T-helper 17 cell (primary cell): ENCODE measurements around the gene CDH20. TPM values are rescaled to one million over a fixed set of nuclear protein-coding genes. Genes with fewer than 3 reads are reported as not detected.

Source experiments
- ATAC-seq: fragments of 150-1000 bp; cut with Tn5 transposase; 2 replicates; pipeline ENCODE4 v1.10.0; 2021; ENCODE audit warnings: mild to moderate bottlenecking, moderate library complexity
- DNase-seq, 3 donors: peaks; one replicate each; pipeline versions ENCODE4 v3.0.0 to v3.0.0-alpha.2; 2020 to 2021
- H3K9me3 ChIP-seq: one replicate; pipeline ENCODE4 v1.7.0; 2013; ENCODE audit warnings: low read length, mild to moderate bottlenecking; ENCODE audit not compliant: control insufficient read depth, poor library complexity, severe bottlenecking
- H3K27ac Mint-ChIP-seq: one replicate; pipeline ENCODE4 v1.8.0; 2022; ENCODE audit warnings: mild to moderate bottlenecking, moderate library complexity, mixed read lengths
- H3K27me3 Mint-ChIP-seq: one replicate; pipeline ENCODE4 v1.8.0; 2022; ENCODE audit warnings: mixed read lengths
- H3K36me3 Mint-ChIP-seq: one replicate; pipeline ENCODE4 v1.8.0; 2022; ENCODE audit warnings: low read depth, mixed read lengths
- H3K4me1 Mint-ChIP-seq: one replicate; pipeline ENCODE4 v1.8.0; 2022; ENCODE audit warnings: mild to moderate bottlenecking, mixed read lengths
- H3K4me3 Mint-ChIP-seq: one replicate; pipeline ENCODE4 v1.8.0; 2022; ENCODE audit warnings: mild to moderate bottlenecking, moderate library complexity, mixed read lengths
- total RNA-seq, 4 donors: library from RNA in 2 of 4; stranded (reverse) in 2 of 4; gene quantifications; one replicate each; pipeline ENCODE4 v1.2.3 and lab custom pipeline; 2022 to 2026

Gene CDH20
- total RNA-seq, 2 donors from 2014 or later: 0.21 to 0.35 TPM

DNA sequence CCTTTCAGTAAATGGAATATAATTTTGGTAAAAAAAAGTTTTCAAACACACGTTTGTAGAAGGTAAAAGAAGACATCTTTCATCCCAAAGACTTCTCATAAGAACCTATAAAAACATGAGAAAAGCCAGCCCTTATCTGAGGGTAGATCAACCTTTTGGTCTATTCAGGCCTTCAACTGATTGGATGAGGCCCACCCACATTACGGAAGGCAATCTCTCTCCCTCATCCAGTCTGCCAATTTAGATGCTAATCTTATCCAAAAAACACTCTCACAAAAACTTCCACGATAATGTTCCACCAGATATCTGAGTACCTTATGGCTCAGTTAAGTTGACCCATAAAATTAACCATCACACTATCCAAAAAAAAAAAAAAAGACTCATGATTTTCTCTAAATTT is 2.2 kb upstream of the CDH20 start:
- no peak for ATAC-seq
- Mint-ChIP-seq H3K4me1 (no peaks in the 10 kb centered on the region), H3K27ac (no peak overlapping the region), H3K4me3 (no peak overlapping the region), H3K27me3 (peaks cover 26% of the 10 kb centered on the region), H3K36me3 (no peaks in the 10 kb centered on the region)
- no peak for DNase-seq
- no peaks in the 10 kb centered on the region for H3K9me3 ChIP-seq

DNA sequence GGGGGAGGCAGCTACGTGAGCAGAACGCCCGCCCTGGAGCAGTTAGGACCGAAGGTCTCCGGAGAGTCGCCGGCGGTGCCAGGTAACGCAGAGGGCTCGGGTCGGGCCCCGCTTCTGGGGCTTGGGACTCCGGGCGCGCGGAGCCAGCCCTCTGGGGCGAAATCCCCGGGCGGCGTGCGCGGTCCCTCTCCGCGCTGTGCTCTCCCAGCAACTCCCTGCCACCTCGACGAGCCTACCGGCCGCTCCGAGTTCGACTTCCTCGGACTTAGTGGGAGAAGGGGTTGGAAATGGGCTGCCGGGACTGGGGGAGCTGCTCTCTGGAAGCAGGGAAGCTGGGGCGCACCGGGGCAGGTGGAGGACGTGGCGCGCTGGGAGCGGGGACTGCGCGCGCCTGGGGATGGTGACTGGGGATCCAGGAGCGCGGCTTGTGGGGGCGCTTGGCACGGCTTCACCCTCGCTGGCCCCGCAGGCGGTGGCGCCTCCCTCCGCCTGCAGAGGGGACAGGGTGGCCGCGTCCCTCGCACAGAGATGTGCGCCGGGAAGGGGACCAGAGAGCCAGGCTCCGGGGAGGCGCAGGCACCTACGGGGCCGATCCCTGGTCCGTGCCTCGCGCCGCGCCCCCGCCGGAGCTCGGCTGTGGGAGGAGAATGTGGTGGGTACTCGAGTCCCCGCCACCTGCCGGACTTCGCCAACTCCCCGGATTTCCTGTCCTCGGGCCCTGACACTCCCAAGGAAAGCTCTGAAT is 688 bp downstream of the CDH20 start:
- H3K36me3 Mint-ChIP-seq: peaks cover 2% of the 10 kb centered on the region
- H3K27me3 Mint-ChIP-seq: peaks cover 33% of the 10 kb centered on the region
- DNase-seq (no peak), ATAC-seq (no peak)
- H3K27ac Mint-ChIP-seq: no peak overlapping the region
- H3K4me1 Mint-ChIP-seq: no peaks in the 10 kb centered on the region
- no peak overlapping the region for H3K4me3 Mint-ChIP-seq
- H3K9me3 ChIP-seq: no peaks in the 10 kb centered on the region

GRCh38 chr18:61334491-61334850 is 1.2 kb downstream of the CDH20 start:
- H3K4me3 Mint-ChIP-seq: no peak overlapping the region
- H3K27ac Mint-ChIP-seq: no peak overlapping the region
- H3K4me1 Mint-ChIP-seq: no peaks in the 10 kb centered on the region
- DNase-seq (no peak), ATAC-seq (no peak)
- peaks cover 33% of the 10 kb centered on the region for H3K27me3 Mint-ChIP-seq
- H3K9me3 ChIP-seq: no peaks in the 10 kb centered on the region
- H3K36me3 Mint-ChIP-seq: peaks cover 2% of the 10 kb centered on the region

- no peak overlapping the region for H3K27ac Mint-ChIP-seq
Measured at GRCh38 chr18:61334951-61335683, 1.9 kb downstream of the CDH20 start.

GRCh38 chr18:61335684-61336555 is 2.7 kb downstream of the CDH20 start:
- Mint-ChIP-seq H3K4me1 (no peaks in the 10 kb centered on the region), H3K4me3 (no peak overlapping the region), H3K36me3 (peaks cover 2% of the 10 kb centered on the region), H3K27me3 (peaks cover 33% of the 10 kb centered on the region), H3K27ac (no peak overlapping the region)
- ATAC-seq (no peak), DNase-seq (no peak)
- H3K9me3 ChIP-seq: no peaks in the 10 kb centered on the region

More at GRCh38 chr18:61334951-61335683, 1.9 kb downstream of the CDH20 start:
- Mint-ChIP-seq H3K27me3 (peaks cover 33% of the 10 kb centered on the region), H3K4me1 (no peaks in the 10 kb centered on the region), H3K36me3 (peaks cover 2% of the 10 kb centered on the region), H3K4me3 (no peak overlapping the region)
- no peak for DNase-seq
- H3K9me3 ChIP-seq: no peaks in the 10 kb centered on the region
- ATAC-seq: no peak

DNA sequence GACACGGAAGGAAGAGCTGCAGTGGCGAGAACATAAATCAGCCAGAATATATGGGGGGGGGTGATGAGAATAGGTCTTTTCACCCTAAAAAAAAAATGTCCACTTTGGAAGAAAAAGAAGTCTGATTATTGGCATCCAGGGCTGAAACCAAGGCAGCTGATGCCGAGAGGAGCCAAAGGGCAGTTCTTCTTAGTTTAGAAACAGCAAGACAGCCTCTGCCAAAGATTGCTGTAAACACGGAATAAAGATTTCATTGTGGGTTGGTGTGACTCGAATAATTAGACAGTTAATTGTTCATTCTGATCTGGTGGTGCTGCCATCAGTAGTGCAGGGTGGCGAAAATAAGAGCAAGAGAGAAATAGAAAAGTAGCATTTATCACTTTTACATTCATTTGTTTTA is 3.5 kb downstream of the CDH20 start:
- H3K27ac Mint-ChIP-seq: no peak overlapping the region
- no peak for ATAC-seq
- H3K4me1 Mint-ChIP-seq: no peaks in the 10 kb centered on the region
- no peaks in the 10 kb centered on the region for H3K9me3 ChIP-seq
- no peak overlapping the region for H3K4me3 Mint-ChIP-seq
- peaks cover 33% of the 10 kb centered on the region for H3K27me3 Mint-ChIP-seq
- no peak for DNase-seq
- H3K36me3 Mint-ChIP-seq: peaks cover 2% of the 10 kb centered on the region

DNA sequence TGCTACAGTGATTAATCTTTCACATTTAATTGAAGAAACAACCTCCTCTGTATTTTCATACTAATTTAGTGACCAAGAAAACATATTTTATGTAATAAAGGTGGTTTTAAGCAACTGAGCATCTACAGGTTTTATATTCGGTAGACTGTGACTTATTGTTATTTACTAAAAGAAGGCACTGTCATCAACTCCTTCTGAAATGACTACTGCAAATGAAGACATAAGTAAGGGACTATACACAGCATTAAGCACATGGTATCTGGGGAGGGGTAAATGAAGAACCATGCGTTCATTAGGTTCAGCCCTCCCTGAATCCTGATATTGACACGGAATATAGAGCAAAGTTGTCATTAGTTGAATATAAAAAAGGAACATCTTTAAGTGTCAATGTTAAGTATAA is 4.3 kb downstream of the CDH20 start:
- ATAC-seq: no peak
- H3K4me1 Mint-ChIP-seq: no peaks in the 10 kb centered on the region
- peaks cover 31% of the 10 kb centered on the region for H3K27me3 Mint-ChIP-seq
- H3K27ac Mint-ChIP-seq: no peak overlapping the region
- no peak overlapping the region for H3K4me3 Mint-ChIP-seq
- H3K36me3 Mint-ChIP-seq: peaks cover 2% of the 10 kb centered on the region
- DNase-seq: no peak
- H3K9me3 ChIP-seq: no peaks in the 10 kb centered on the region

- Mint-ChIP-seq H3K4me1 (no peaks in the 10 kb centered on the region), H3K4me3 (no peak overlapping the region), H3K27ac (no peak overlapping the region), H3K27me3 (peaks cover 16% of the 10 kb centered on the region), H3K36me3 (peaks cover 2% of the 10 kb centered on the region)
- no peak for ATAC-seq
- DNase-seq: no peak
- H3K9me3 ChIP-seq: no peaks in the 10 kb centered on the region
Measured at GRCh38 chr18:61340148-61340547, 6.9 kb downstream of the CDH20 start.

DNA sequence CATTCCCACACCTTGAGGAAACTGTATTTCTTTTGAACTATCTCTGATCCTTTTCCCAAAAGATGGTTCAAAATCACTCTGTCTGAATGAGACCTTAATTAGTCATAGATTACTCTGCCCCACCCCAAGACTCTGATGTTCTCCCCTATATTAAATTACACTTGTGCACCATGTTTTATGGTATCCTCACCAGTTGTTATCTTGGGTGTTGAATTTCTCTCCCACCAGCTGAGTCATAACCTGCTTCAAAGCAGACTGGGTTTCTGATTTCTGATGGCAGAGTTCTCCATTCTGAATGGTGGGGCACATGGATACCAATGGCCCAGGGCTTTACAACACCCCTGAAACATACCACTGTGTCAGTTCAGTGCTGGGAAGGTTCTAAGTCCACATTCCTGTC is 15.0 kb downstream of the CDH20 start:
- H3K27me3 Mint-ChIP-seq: no peaks in the 10 kb centered on the region
- H3K36me3 Mint-ChIP-seq: no peaks in the 10 kb centered on the region
- no peak for ATAC-seq
- no peaks in the 10 kb centered on the region for H3K4me1 Mint-ChIP-seq
- no peaks in the 10 kb centered on the region for H3K9me3 ChIP-seq
- no peak for DNase-seq
- no peak overlapping the region for H3K4me3 Mint-ChIP-seq
- no peak overlapping the region for H3K27ac Mint-ChIP-seq

- Mint-ChIP-seq H3K27me3 (no peaks in the 10 kb centered on the region), H3K4me1 (no peaks in the 10 kb centered on the region), H3K36me3 (no peaks in the 10 kb centered on the region), H3K27ac (no peak overlapping the region), H3K4me3 (no peak overlapping the region)
- no peaks in the 10 kb centered on the region for H3K9me3 ChIP-seq
- DNase-seq (no peak), ATAC-seq (no peak)
Measured at GRCh38 chr18:61350578-61350977, 17.3 kb downstream of the CDH20 start.

GRCh38 chr18:61352059-61352458 is 18.8 kb downstream of the CDH20 start:
- ATAC-seq (no peak), DNase-seq (no peak)
- H3K27me3 Mint-ChIP-seq: no peaks in the 10 kb centered on the region
- H3K36me3 Mint-ChIP-seq: no peaks in the 10 kb centered on the region
- no peaks in the 10 kb centered on the region for H3K4me1 Mint-ChIP-seq
- H3K9me3 ChIP-seq: no peaks in the 10 kb centered on the region
- H3K27ac Mint-ChIP-seq: no peak overlapping the region
- no peak overlapping the region for H3K4me3 Mint-ChIP-seq

DNA sequence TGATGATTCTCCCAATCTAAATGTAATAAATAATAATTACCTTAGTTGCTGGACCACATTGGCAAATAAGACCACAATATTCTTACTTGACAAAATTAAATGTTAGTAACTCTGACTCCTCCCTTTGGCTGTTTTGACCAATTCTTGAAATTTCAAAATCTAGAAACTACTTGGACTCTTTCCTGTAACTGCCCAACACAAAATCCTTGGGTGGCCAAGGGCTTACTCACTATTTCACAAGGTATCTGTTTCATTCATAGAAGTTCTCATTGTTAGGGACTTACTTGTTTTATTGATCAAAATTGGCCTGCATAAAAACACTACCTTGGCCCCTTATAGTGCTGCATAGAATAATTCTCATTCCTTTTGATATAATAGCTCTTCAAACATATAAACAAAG is 19.4 kb downstream of the CDH20 start:
- no peak overlapping the region for H3K4me3 Mint-ChIP-seq
- no peak for DNase-seq
- no peaks in the 10 kb centered on the region for H3K9me3 ChIP-seq
- H3K27ac Mint-ChIP-seq: no peak overlapping the region
- no peak for ATAC-seq
- H3K27me3 Mint-ChIP-seq: no peaks in the 10 kb centered on the region
- H3K36me3 Mint-ChIP-seq: no peaks in the 10 kb centered on the region
- H3K4me1 Mint-ChIP-seq: no peaks in the 10 kb centered on the region
